DOHH2 (cell line): ENCODE measurements around the gene PTGR3.

Experiments used
- H3F3A ChIP-seq: fragments of 200-600 bp; sonication (generic), shearing (Covaris generic); 2 replicates; pipeline ENCODE4 v1.6.0; 2016; ENCODE audit warnings: antibody characterized with exemption, mild to moderate bottlenecking; ENCODE audit not compliant: control insufficient read depth, insufficient read depth
- H3K27ac ChIP-seq: fragments of 200-600 bp; sonication (generic); 2 replicates; pipeline ENCODE4 v1.5.1; 2014; ENCODE audit warnings: low read depth, mild to moderate bottlenecking, low read length, moderate library complexity
- H3K27me3 ChIP-seq: fragments of 200-600 bp; sonication (generic); 2 replicates; pipeline ENCODE4 v1.6.1; 2014; ENCODE audit warnings: mild to moderate bottlenecking, low read length, mixed read lengths; ENCODE audit not compliant: control insufficient read depth
- H3K36me3 ChIP-seq: fragments of 200-600 bp; sonication (generic); 2 replicates; pipeline ENCODE4 v1.6.1; 2014; ENCODE audit warnings: mild to moderate bottlenecking, low read length, moderate library complexity, mixed read lengths; ENCODE audit not compliant: control insufficient read depth
- H3K4me1 ChIP-seq: fragments of 200-600 bp; sonication (generic); 2 replicates; pipeline ENCODE4 v1.6.1; 2014; ENCODE audit warnings: mild to moderate bottlenecking, low read length, mixed read lengths; ENCODE audit not compliant: control insufficient read depth
- H3K4me2 ChIP-seq: fragments of 200-600 bp; sonication (generic); 2 replicates; pipeline ENCODE4 v1.6.0; 2014; ENCODE audit warnings: mild to moderate bottlenecking, low read length, moderate library complexity
- H3K4me3 ChIP-seq: fragments of 200-600 bp; sonication (generic); 2 replicates; pipeline ENCODE4 v1.5.1; 2014; ENCODE audit warnings: mild to moderate bottlenecking, low read length, mixed read lengths
- H3K79me2 ChIP-seq: fragments of 200-600 bp; sonication (generic); 2 replicates; pipeline ENCODE4 v1.6.1; 2014; ENCODE audit warnings: mild to moderate bottlenecking, low read length, mixed read lengths; ENCODE audit not compliant: control insufficient read depth
- H3K9me2 ChIP-seq: fragments of 200-600 bp; sonication (generic); replicated peaks from 2 replicates; pipeline ENCODE4 v1.6.1; 2014; ENCODE audit warnings: mild to moderate bottlenecking, low read length, mixed read lengths; ENCODE audit not compliant: control insufficient read depth
- H3K9me3 ChIP-seq: fragments of 200-600 bp; sonication (generic); 2 replicates; pipeline ENCODE4 v1.6.1; 2014; ENCODE audit warnings: antibody characterized with exemption, low read length, mixed read lengths; ENCODE audit not compliant: control insufficient read depth, insufficient read depth
- H4K20me1 ChIP-seq: fragments of 200-600 bp; sonication (generic); 2 replicates; pipeline ENCODE4 v1.6.0; 2014; ENCODE audit warnings: low read depth, mild to moderate bottlenecking, antibody characterized with exemption, low read length, moderate library complexity; ENCODE audit not compliant: control insufficient read depth, insufficient read depth
- EZH2phosphoT487 ChIP-seq: fragments of 200-600 bp; sonication (generic); IDR thresholded peaks from 2 replicates; pipeline ENCODE4 v1.6.1; 2017; ENCODE audit warnings: borderline replicate concordance, mild to moderate bottlenecking, antibody characterized with exemption, low read length, moderate library complexity, mixed read lengths
- TF ChIP-seq, protein P1 (sequence below): fragments of 200-600 bp; sonication (generic); IDR thresholded peaks from one replicate; pipeline ENCODE4 v1.5.1; 2014; ENCODE audit warnings: antibody characterized with exemption, mild to moderate bottlenecking, low read depth, low read length; ENCODE audit not compliant: poor library complexity, severe bottlenecking

The PTGR3 gene

DNA sequence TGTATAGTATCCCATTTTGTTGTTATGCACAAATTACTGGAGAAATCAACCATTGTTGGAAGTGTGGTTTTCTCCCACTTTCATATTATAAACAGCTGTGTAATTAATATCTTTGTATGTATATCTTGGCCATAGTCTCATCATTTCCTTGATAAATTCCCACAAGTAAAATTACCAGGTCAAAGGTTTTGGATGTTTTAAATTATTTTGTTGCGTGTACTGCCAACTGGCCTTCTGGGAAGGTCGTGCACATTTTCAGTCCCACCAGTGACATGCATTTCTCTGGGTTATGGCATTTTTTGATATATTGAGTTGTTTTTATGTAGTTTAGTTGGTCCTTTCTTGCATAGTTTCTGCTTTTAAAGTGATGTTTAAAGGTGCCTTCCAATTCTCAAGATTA lies 43.2 kb upstream of the PTGR3 start:
- Histone ChIP-seq H3F3A (no peaks in the 10 kb centered on the region; the same call in 1 of the 2 replicates), H3K9me3 (peaks cover 9% of the 10 kb centered on the region; the same call in 1 of the 2 replicates), H4K20me1 (no peaks in the 10 kb centered on the region), H3K27ac (no peak overlapping the region), H3K9me2 (no peaks in the 10 kb centered on the region), H3K79me2 (peaks cover 51% of the 10 kb centered on the region), H3K4me3 (no peak overlapping the region), H3K4me2 (no peak overlapping the region), H3K36me3 (no peaks in the 10 kb centered on the region), H3K27me3 (no peaks in the 10 kb centered on the region), H3K4me1 (peaks cover 17% of the 10 kb centered on the region)
- TF ChIP-seq, protein P1, sequence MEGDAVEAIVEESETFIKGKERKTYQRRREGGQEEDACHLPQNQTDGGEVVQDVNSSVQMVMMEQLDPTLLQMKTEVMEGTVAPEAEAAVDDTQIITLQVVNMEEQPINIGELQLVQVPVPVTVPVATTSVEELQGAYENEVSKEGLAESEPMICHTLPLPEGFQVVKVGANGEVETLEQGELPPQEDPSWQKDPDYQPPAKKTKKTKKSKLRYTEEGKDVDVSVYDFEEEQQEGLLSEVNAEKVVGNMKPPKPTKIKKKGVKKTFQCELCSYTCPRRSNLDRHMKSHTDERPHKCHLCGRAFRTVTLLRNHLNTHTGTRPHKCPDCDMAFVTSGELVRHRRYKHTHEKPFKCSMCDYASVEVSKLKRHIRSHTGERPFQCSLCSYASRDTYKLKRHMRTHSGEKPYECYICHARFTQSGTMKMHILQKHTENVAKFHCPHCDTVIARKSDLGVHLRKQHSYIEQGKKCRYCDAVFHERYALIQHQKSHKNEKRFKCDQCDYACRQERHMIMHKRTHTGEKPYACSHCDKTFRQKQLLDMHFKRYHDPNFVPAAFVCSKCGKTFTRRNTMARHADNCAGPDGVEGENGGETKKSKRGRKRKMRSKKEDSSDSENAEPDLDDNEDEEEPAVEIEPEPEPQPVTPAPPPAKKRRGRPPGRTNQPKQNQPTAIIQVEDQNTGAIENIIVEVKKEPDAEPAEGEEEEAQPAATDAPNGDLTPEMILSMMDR: no peak
- TF ChIP-seq EZH2phosphoT487: no peak

DNA sequence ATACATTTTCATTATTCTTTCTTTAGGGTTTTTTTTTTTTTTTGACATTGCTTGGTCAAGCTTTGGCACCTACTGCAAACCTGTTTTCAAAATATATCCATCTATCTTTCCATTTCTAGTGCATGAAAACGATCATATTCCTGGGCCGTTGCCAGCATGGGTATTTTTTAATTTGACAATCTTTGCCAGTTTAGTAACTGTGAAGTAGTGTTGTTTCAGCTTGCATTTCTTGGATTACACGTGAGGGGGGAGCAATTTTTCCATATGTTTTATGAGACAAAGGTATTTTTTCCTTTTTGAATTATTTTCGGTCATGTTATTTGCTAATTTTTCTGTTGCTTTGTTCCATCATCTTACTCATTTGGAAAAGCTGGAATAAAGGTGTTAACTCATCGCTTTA lies 42.5 kb upstream of the PTGR3 start:
- H3K4me3 ChIP-seq: no peak overlapping the region
- no peak for TF ChIP-seq EZH2phosphoT487
- TF ChIP-seq, protein P1: no peak

GRCh38 chr18:75250471-75250821 lies 41.5 kb upstream of the PTGR3 start:
- Histone ChIP-seq H3K27me3 (no peaks in the 10 kb centered on the region), H3K9me3 (peaks cover 9% of the 10 kb centered on the region; the same call in 1 of the 2 replicates), H3K27ac (no peak overlapping the region), H3K79me2 (peaks cover 65% of the 10 kb centered on the region), H3F3A (no peaks in the 10 kb centered on the region; the same call in 1 of the 2 replicates), H3K9me2 (no peaks in the 10 kb centered on the region), H3K4me3 (no peak overlapping the region), H3K36me3 (no peaks in the 10 kb centered on the region), H3K4me2 (no peak overlapping the region), H3K4me1 (peaks cover 20% of the 10 kb centered on the region), H4K20me1 (no peaks in the 10 kb centered on the region)
- TF ChIP-seq, protein P1: no peak
- no peak for TF ChIP-seq EZH2phosphoT487

More for the DNA sequence above, 42.5 kb upstream of the PTGR3 start:
- Histone ChIP-seq H3K9me3 (peaks cover 9% of the 10 kb centered on the region; the same call in 1 of the 2 replicates), H3K79me2 (peaks cover 57% of the 10 kb centered on the region), H3K9me2 (no peaks in the 10 kb centered on the region), H3F3A (no peaks in the 10 kb centered on the region; the same call in 1 of the 2 replicates), H3K4me2 (no peak overlapping the region), H3K27me3 (no peaks in the 10 kb centered on the region), H3K4me1 (peaks cover 20% of the 10 kb centered on the region), H3K27ac (no peak overlapping the region), H3K36me3 (no peaks in the 10 kb centered on the region), H4K20me1 (no peaks in the 10 kb centered on the region)
